BLaER1 (cell line): Measurements from ENCODE around the gene TMEM51.
A peak's percentile ranks its signal among the peaks of the same experiment; 100 is the strongest.

Source experiments
- H3K27ac ChIP-seq: shearing (Covaris generic); formaldehyde crosslinking; 2 replicates; pipeline ENCODE4 v1.8.1; 2022
- H3K27me3 ChIP-seq: shearing (Covaris generic); formaldehyde crosslinking; 2 replicates; pipeline ENCODE4 v1.8.1; 2022
- H3K36me3 ChIP-seq: shearing (Covaris generic); formaldehyde crosslinking; 2 replicates; pipeline ENCODE4 v1.8.1; 2022
- H3K4me1 ChIP-seq: shearing (Covaris generic); formaldehyde crosslinking; 2 replicates; pipeline ENCODE4 v1.8.1; 2022
- H3K4me2 ChIP-seq: shearing (Covaris generic); formaldehyde crosslinking; 2 replicates; pipeline ENCODE4 v1.8.1; 2022
- H3K4me3 ChIP-seq: shearing (Covaris generic); formaldehyde crosslinking; 2 replicates; pipeline ENCODE4 v1.8.1; 2022
- H3K9ac ChIP-seq: shearing (Covaris generic); formaldehyde crosslinking; 2 replicates; pipeline ENCODE4 v1.8.1; 2022
- H3K9me3 ChIP-seq: shearing (Covaris generic); formaldehyde crosslinking; 2 replicates; pipeline ENCODE4 v1.8.1; 2022
- H4K20me1 ChIP-seq: shearing (Covaris generic); formaldehyde crosslinking; 2 replicates; pipeline ENCODE4 v1.8.1; 2022
- Cebpa-rat ChIP-seq: shearing (Covaris generic); IDR thresholded peaks from 2 replicates; pipeline ENCODE4 v1.8.1; 2022

Gene TMEM51

GRCh38 chr1:15158506-15159165 is 5.1 kb downstream of the TMEM51 start:
- peak overlapping the region; percentile 49 for H3K4me2 ChIP-seq

GRCh38 chr1:15159166-15159555 is 5.6 kb downstream of the TMEM51 start:
- no peaks in the 10 kb centered on the region for H3K36me3 ChIP-seq
- H3K27me3 ChIP-seq: peaks cover 12% of the 10 kb centered on the region
- H4K20me1 ChIP-seq: no peaks in the 10 kb centered on the region
- no peak overlapping the region for H3K4me3 ChIP-seq
- peak overlapping the region; percentile 49 for H3K4me2 ChIP-seq
- peaks cover 52% of the 10 kb centered on the region for H3K4me1 ChIP-seq
- H3K27ac ChIP-seq: no peak overlapping the region
- no peaks in the 10 kb centered on the region for H3K9me3 ChIP-seq
- TF ChIP-seq Cebpa-rat: no peak
- H3K9ac ChIP-seq: no peak overlapping the region

More at GRCh38 chr1:15158506-15159165, 5.1 kb downstream of the TMEM51 start:
- Histone ChIP-seq H3K36me3 (no peaks in the 10 kb centered on the region), H3K4me1 (peaks cover 57% of the 10 kb centered on the region), H3K4me3 (no peak overlapping the region), H3K9me3 (no peaks in the 10 kb centered on the region), H3K27me3 (peaks cover 18% of the 10 kb centered on the region), H3K9ac (no peak overlapping the region), H3K27ac (no peak overlapping the region), H4K20me1 (no peaks in the 10 kb centered on the region)
- TF ChIP-seq Cebpa-rat: no peak

- TF ChIP-seq Cebpa-rat: no peak
- Histone ChIP-seq H3K4me2 (no peak overlapping the region), H3K9ac (no peak overlapping the region), H3K4me3 (no peak overlapping the region), H4K20me1 (no peaks in the 10 kb centered on the region), H3K4me1 (peaks cover 41% of the 10 kb centered on the region), H3K36me3 (no peaks in the 10 kb centered on the region), H3K27me3 (no peaks in the 10 kb centered on the region), H3K9me3 (no peaks in the 10 kb centered on the region), H3K27ac (no peak overlapping the region)
These were observed 7.1 kb downstream of the TMEM51 start for GRCh38 chr1:15160626-15161025.

- TF ChIP-seq Cebpa-rat: no peak
- H3K36me3 ChIP-seq: no peaks in the 10 kb centered on the region
- H3K9me3 ChIP-seq: no peaks in the 10 kb centered on the region
- no peaks in the 10 kb centered on the region for H4K20me1 ChIP-seq
- no peak overlapping the region for H3K4me2 ChIP-seq
- no peak overlapping the region for H3K27ac ChIP-seq
- no peaks in the 10 kb centered on the region for H3K27me3 ChIP-seq
- H3K9ac ChIP-seq: no peak overlapping the region
- H3K4me3 ChIP-seq: no peak overlapping the region
- H3K4me1 ChIP-seq: peaks cover 16% of the 10 kb centered on the region
These were observed 13.8 kb downstream of the TMEM51 start for GRCh38 chr1:15167386-15167785.

DNA sequence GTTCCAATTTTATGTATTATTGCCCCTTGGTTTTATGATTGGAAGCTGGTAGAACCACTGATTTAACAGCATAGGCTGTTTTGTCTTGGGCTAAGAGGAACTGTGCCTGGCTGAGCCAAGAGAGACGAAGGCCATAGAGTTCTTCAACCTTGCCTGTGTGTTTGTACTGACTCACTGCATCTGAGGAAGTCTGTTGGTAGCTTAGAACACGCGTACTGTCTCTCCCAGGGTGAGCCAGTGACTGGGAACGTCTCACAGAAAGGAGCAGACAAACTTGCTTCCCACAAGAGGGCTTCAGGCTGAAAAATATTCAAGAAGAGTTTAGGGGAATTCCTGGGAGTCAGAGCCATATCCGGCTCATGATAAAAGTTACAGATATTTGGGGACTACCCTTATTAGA is 14.9 kb downstream of the TMEM51 start:
- no peak overlapping the region for H3K9ac ChIP-seq
- no peak overlapping the region for H3K4me3 ChIP-seq
- no peak overlapping the region for H3K4me2 ChIP-seq
- no peaks in the 10 kb centered on the region for H4K20me1 ChIP-seq
- TF ChIP-seq Cebpa-rat: no peak
- no peaks in the 10 kb centered on the region for H3K27me3 ChIP-seq
- H3K36me3 ChIP-seq: no peaks in the 10 kb centered on the region
- no peaks in the 10 kb centered on the region for H3K9me3 ChIP-seq
- no peak overlapping the region for H3K27ac ChIP-seq
- H3K4me1 ChIP-seq: peaks cover 12% of the 10 kb centered on the region

GRCh38 chr1:15170071-15170470 is 16.5 kb downstream of the TMEM51 start:
- H3K27ac ChIP-seq: no peak overlapping the region
- no peaks in the 10 kb centered on the region for H3K9me3 ChIP-seq
- H3K4me3 ChIP-seq: no peak overlapping the region
- H3K27me3 ChIP-seq: no peaks in the 10 kb centered on the region
- no peaks in the 10 kb centered on the region for H3K36me3 ChIP-seq
- H3K9ac ChIP-seq: no peak overlapping the region
- H4K20me1 ChIP-seq: no peaks in the 10 kb centered on the region
- no peak for TF ChIP-seq Cebpa-rat
- H3K4me1 ChIP-seq: peaks cover 12% of the 10 kb centered on the region
- H3K4me2 ChIP-seq: no peak overlapping the region

- peaks cover 12% of the 10 kb centered on the region for H3K4me1 ChIP-seq
- H3K36me3 ChIP-seq: no peaks in the 10 kb centered on the region
- no peak overlapping the region for H3K27ac ChIP-seq
- H3K9ac ChIP-seq: no peak overlapping the region
- no peaks in the 10 kb centered on the region for H3K27me3 ChIP-seq
- 0 out of 2 replicates have a peak overlapping the region, but pooled peaks have one; percentile 44 for H3K4me2 ChIP-seq
- H3K9me3 ChIP-seq: no peaks in the 10 kb centered on the region
- TF ChIP-seq Cebpa-rat: no peak
- no peak overlapping the region for H3K4me3 ChIP-seq
- H4K20me1 ChIP-seq: no peaks in the 10 kb centered on the region
These were observed 17.8 kb downstream of the TMEM51 start for GRCh38 chr1:15171271-15171908.

DNA sequence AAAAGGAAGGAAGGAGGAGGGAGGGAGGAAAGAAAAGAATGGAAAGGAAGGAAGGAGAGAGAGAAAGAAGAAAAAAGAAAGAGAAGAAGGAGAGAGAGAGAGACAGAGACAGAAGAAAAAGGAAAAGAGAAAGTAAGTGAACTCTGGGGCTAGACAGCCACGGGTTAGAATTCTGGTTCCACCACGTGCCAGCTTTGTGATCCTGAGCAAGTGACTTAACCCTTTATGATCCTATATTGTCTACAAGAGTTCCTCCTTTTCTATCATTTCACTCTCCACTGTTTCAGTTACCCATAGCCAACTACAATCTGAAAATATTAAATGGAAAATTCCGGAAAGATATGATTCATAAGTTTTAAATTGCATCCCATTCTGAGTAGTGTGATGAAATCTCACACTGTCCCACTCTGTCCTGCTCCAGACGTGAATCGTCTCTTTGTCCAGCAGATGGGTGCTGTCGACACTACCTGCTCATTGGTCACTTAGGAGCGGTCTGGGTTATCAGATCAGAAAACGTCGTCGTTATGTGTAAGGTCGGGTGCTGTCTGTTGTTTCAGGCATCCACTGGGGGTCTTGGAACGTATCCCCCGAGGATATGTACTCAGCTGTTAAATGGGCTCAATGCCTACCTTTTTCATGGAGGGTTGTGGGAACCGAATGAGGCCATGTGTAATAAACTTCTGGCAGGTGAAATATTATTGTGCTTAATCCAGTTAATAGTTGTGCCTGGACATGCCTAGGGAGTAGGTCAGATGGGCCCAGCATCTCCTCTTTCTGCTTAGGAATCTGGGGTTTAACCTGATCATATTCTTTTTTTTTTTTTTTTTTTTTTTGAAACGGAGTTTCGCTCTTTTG is 19.1 kb downstream of the TMEM51 start:
- no peaks in the 10 kb centered on the region for H3K27me3 ChIP-seq
- H3K4me3 ChIP-seq: no peak overlapping the region
- peaks cover 12% of the 10 kb centered on the region for H3K4me1 ChIP-seq
- TF ChIP-seq Cebpa-rat: no peak
- no peak overlapping the region for H3K9ac ChIP-seq
- H3K27ac ChIP-seq: no peak overlapping the region
- H4K20me1 ChIP-seq: no peaks in the 10 kb centered on the region
- H3K9me3 ChIP-seq: no peaks in the 10 kb centered on the region
- H3K4me2 ChIP-seq: peak overlapping the region; percentile 44
- no peaks in the 10 kb centered on the region for H3K36me3 ChIP-seq

DNA sequence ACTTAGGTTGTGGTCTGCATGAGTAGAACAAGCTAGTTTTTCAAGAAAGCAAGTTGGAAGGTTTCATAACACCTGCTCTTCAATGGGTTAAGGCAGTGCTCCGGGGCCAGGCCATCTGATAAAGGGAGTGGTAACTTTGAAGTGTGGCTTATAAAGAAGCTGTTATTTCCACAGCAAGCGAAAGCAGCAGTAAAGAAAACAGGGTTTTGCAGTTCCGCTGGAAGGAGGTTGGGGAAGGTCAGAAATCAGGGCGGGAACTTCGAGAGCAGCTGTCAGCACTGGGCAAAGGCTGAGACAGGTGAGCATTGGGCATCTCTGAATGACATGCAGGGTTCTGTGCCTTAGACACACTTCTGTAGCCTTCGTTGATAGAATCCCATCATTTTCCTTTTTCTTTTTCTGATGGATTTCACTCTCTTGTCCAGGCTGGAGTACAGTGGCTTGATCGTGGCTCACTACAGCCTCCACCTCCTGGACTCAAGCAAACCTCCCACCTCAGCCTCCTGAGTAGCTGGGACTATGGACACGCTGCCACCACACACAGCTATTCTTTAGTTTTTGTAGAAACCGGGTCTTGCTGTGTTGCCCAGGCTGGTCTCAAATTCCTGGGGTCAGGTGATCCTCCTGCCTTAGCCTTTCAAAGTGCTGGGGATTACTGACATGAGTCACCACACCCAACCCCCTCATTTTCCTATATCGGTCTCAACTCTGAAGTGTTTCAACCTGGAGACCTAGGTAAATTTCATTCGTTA is 20.5 kb downstream of the TMEM51 start:
- Histone ChIP-seq H3K9ac (no peak overlapping the region), H3K4me3 (no peak overlapping the region), H3K9me3 (no peaks in the 10 kb centered on the region), H3K4me2 (no peak overlapping the region), H3K27me3 (no peaks in the 10 kb centered on the region), H3K27ac (no peak overlapping the region), H4K20me1 (no peaks in the 10 kb centered on the region), H3K4me1 (peaks cover 12% of the 10 kb centered on the region), H3K36me3 (no peaks in the 10 kb centered on the region)
- TF ChIP-seq Cebpa-rat: no peak
